IMR-90 (cell line): ENCODE data around the gene TCF7L1. TPM values are rescaled to one million over a fixed set of nuclear protein-coding genes. Genes with fewer than 3 reads are reported as not detected.

Experiments
- ATAC-seq: fragments of 200-7000 bp; cut with Tn5 transposase; 2 replicates; pipeline ENCODE4 v1.9.1; 2020; ENCODE audit warnings: low read depth, mild to moderate bottlenecking, moderate library complexity
- BruUV-seq: library from RNA; stranded (reverse); fragments of 400-500 nt; replicated peaks from 2 replicates; lab custom pipeline; 2021; lab: Mats Ljungman, UMichigan
- CTCF ChIA-PET: fragments of 300-600 bp; formaldehyde crosslinking; extraction: SDS; loops from one replicate; lab custom pipeline; 2021; ENCODE audit warnings: antibody characterized with exemption; lab: Yijun Ruan, JAX
- POLR2A ChIA-PET: fragments of 300-600 bp; sonication (Branson Sonifier 250); formaldehyde crosslinking; loops from one replicate; lab custom pipeline; 2022; ENCODE audit warnings: antibody characterized with exemption; ENCODE audit not compliant: unreplicated experiment; lab: Charles Lee
- DNase-seq: peaks from one replicate; pipeline ENCODE4 v3.0.0; 2013
- H2AFZ ChIP-seq: replicated peaks from 2 replicates; pipeline ENCODE3; 2013; ENCODE audit warnings: low read length, mild to moderate bottlenecking; ENCODE audit not compliant: poor library complexity
- H2AK5ac ChIP-seq: 2 replicates; pipeline ENCODE4 v1.6.1; 2013; ENCODE audit warnings: low read depth, low read length, inconsistent platforms
- H2AK9ac ChIP-seq: replicated peaks from 2 replicates; pipeline ENCODE3; 2013; ENCODE audit warnings: mild to moderate bottlenecking, low read depth, low read length, moderate library complexity; ENCODE audit not compliant: poor library complexity
- H2BK120ac ChIP-seq: 2 replicates; pipeline ENCODE4 v1.6.1; 2013; ENCODE audit warnings: low read depth, low read length, inconsistent platforms
- H2BK15ac ChIP-seq: 3 replicates; pipeline ENCODE4 v1.6.1; 2013; ENCODE audit warnings: low read depth, low read length, inconsistent platforms
- H2BK20ac ChIP-seq: 2 replicates; pipeline ENCODE4 v1.6.1; 2013; ENCODE audit warnings: low read depth, mild to moderate bottlenecking, inconsistent platforms, low read length, moderate library complexity
- H2BK5ac ChIP-seq: 2 replicates; pipeline ENCODE4 v1.6.1; 2013; ENCODE audit warnings: mild to moderate bottlenecking, low read depth, low read length, inconsistent platforms; ENCODE audit not compliant: poor library complexity, severe bottlenecking
- H3K14ac ChIP-seq: replicated peaks from 2 replicates; pipeline ENCODE4 v1.6.1; 2013; ENCODE audit warnings: low read depth, low read length, inconsistent platforms
- H3K18ac ChIP-seq: 2 replicates; pipeline ENCODE4 v1.6.1; 2013; ENCODE audit warnings: low read depth, low read length, control low read depth
- H3K23ac ChIP-seq: 2 replicates; pipeline ENCODE4 v1.6.1; 2013; ENCODE audit warnings: low read depth, low read length, inconsistent platforms
- H3K27ac ChIP-seq: 2 replicates; pipeline ENCODE4 v1.5.1; 2013; ENCODE audit warnings: mild to moderate bottlenecking, control low read depth, low read length; ENCODE audit not compliant: insufficient read depth
- H3K27me3 ChIP-seq: 2 replicates; pipeline ENCODE4 v1.6.1; 2013; ENCODE audit warnings: low read length; ENCODE audit not compliant: control insufficient read depth, insufficient read depth
- H3K36me3 ChIP-seq: 2 replicates; pipeline ENCODE4 v1.6.1; 2013; ENCODE audit warnings: low read length, mixed read lengths; ENCODE audit not compliant: control insufficient read depth, insufficient read depth
- H3K4ac ChIP-seq: 2 replicates; pipeline ENCODE4 v1.6.1; 2013; ENCODE audit warnings: low read depth, low read length, inconsistent platforms
- H3K4me1 ChIP-seq: 2 replicates; pipeline ENCODE4 v1.6.1; 2013; ENCODE audit warnings: low read length, mixed read lengths; ENCODE audit not compliant: control insufficient read depth, insufficient read depth
- H3K4me2 ChIP-seq: 2 replicates; pipeline ENCODE4 v1.6.1; 2013; ENCODE audit warnings: low read depth, mild to moderate bottlenecking, control low read depth, low read length, moderate library complexity
- H3K4me3 ChIP-seq: 2 replicates; pipeline ENCODE4 v1.5.1; 2013; ENCODE audit warnings: low read depth, mild to moderate bottlenecking, control low read depth, low read length, moderate library complexity; ENCODE audit not compliant: insufficient read depth
- H3K56ac ChIP-seq: 2 replicates; pipeline ENCODE4 v1.6.1; 2013; ENCODE audit warnings: low read length, inconsistent platforms; ENCODE audit not compliant: insufficient read depth; ENCODE audit errors: extremely low read depth
- H3K79me1 ChIP-seq, 2 experiments: 2 replicates each; pipeline ENCODE4 v1.6.1; 2013; ENCODE audit warnings: low read length in 2 of 2, inconsistent platforms in 1 of 2, low read depth in 1 of 2
- H3K9ac ChIP-seq: 2 replicates; pipeline ENCODE4 v1.6.1; 2013; ENCODE audit warnings: low read depth, low read length, control low read depth
- H3K9me1 ChIP-seq: 2 replicates; pipeline ENCODE4 v1.6.1; 2013; ENCODE audit warnings: low read length, inconsistent platforms; ENCODE audit not compliant: insufficient read depth
- H3K9me3 ChIP-seq: 2 replicates; pipeline ENCODE4 v1.6.1; 2013; ENCODE audit warnings: low read length; ENCODE audit not compliant: control insufficient read depth, insufficient read depth
- H4K20me1 ChIP-seq: 2 replicates; pipeline ENCODE4 v1.6.1; 2013; ENCODE audit warnings: low read length, inconsistent platforms; ENCODE audit not compliant: insufficient read depth
- H4K5ac ChIP-seq: 2 replicates; pipeline ENCODE4 v1.6.1; 2013; ENCODE audit warnings: mild to moderate bottlenecking, low read depth, low read length, control low read depth
- H4K8ac ChIP-seq, 2 experiments: 2 replicates each; pipeline ENCODE4 v1.6.1; 2013; ENCODE audit warnings: low read depth in 2 of 2, low read length in 2 of 2, control low read depth in 1 of 2, inconsistent platforms in 1 of 2
- H4K91ac ChIP-seq: 2 replicates; pipeline ENCODE4 v1.6.1; 2013; ENCODE audit warnings: low read depth, low read length, inconsistent platforms; ENCODE audit not compliant: insufficient read depth
- BHLHE40 ChIP-seq: fragments of 150-350 bp; IDR thresholded peaks from 2 replicates; pipeline ENCODE4 v1.6.1; 2016; ENCODE audit warnings: mild to moderate bottlenecking, low read depth, low read length
- CTCF ChIP-seq: conservative IDR thresholded peaks from 2 replicates; pipeline ENCODE4 v1.5.1; 2012; ENCODE audit warnings: mild to moderate bottlenecking, low read depth, low read length, improper control_type of control experiment
- ELK1 ChIP-seq: fragments of 150-350 bp; IDR thresholded peaks from 2 replicates; pipeline ENCODE4 v1.6.1; 2016; ENCODE audit warnings: low read depth, mild to moderate bottlenecking, low read length, moderate library complexity, borderline replicate concordance
- FOS ChIP-seq: fragments of 150-350 bp; IDR thresholded peaks from 2 replicates; pipeline ENCODE4 v1.6.1; 2016; ENCODE audit warnings: low read depth, low read length
- MAFK ChIP-seq: IDR thresholded peaks from 2 replicates; pipeline ENCODE4 v1.6.1; 2012; ENCODE audit warnings: low read depth, low read length, improper control_type of control experiment
- WGBS, 2 experiments: methylation state at CpG; one replicate each; pipeline versions ENCODE4 v1.1.5 to v1.1.7; 2013; ENCODE audit warnings: missing lambda C conversion rate in 2 of 2; ENCODE audit not compliant: insufficient read length in 1 of 2; ENCODE audit errors: extremely low coverage in 2 of 2; 5-methylcytosine and 5-hydroxymethylcytosine counted together
- dilution Hi-C: fragments of 300-500 bp; cut with HindIII; formaldehyde crosslinking; loops from one replicate; pipeline ENCODE4 v1.14.3; 2018; ENCODE audit warnings: low sequenced_read_pairs; ENCODE audit not compliant: unreplicated experiment
- in situ Hi-C: fragments of 300-500 bp; cut with MboI; formaldehyde crosslinking; loops from 3 replicates; pipeline ENCODE4 v1.14.3; 2019; ENCODE audit warnings: low sequenced_read_pairs, inconsistent platforms, mixed read lengths
- intact Hi-C: fragments of 100-400 bp; cut with micrococcal nuclease; formaldehyde crosslinking; loops from 2 replicates; pipeline ENCODE4 v1.10.0; 2022
- polyA plus RNA-seq, 3 experiments: library from polyadenylated mRNA; depleted of rRNA; stranded (reverse); fragments of >200 nt; gene quantifications; 2 replicates each; pipeline ENCODE4 v1.2.3, GENCODE V29; 2012; ENCODE audit warnings: low replicate concordance in 1 of 3
- total RNA-seq: library from RNA; depleted of rRNA; stranded (reverse); fragments of >200 nt; gene quantifications from 2 replicates; pipeline ENCODE4 v1.2.3, GENCODE V29; 2012

The TCF7L1 gene
- total and polyA plus RNA-seq, 2 of the 4 experiments (the other 2 are of a cell fraction), result 0.72 to 11.1 TPM

GRCh38 chr2:85183076-85183475 lies 49.9 kb downstream of the TCF7L1 start:
- ChIA-PET CTCF (interaction anchor here (1.0 kb wide), 1 partner anchor 83 kb away, joined by 3 read pairs; no protein-coding TSS in a partner anchor), POLR2A (no interaction called here)
- no peak overlapping the region for H3K18ac ChIP-seq
- H2BK5ac ChIP-seq, result no peak overlapping the region
- no peak overlapping the region; the same call in 1 of the 2 replicates for H3K14ac ChIP-seq
- ATAC-seq (peak; percentile 12; the same call in 1 of the 2 replicates), DNase-seq (peak; percentile 19)
- H2AK9ac ChIP-seq, result no peak overlapping the region
- no peak overlapping the region for H3K4ac ChIP-seq
- no peak overlapping the region for H3K4me3 ChIP-seq
- peaks cover 16% of the 10 kb centered on the region for H3K4me1 ChIP-seq
- H4K20me1 ChIP-seq, result peaks cover 89% of the 10 kb centered on the region
- no peak overlapping the region for H3K9ac ChIP-seq
- no peak overlapping the region for H4K5ac ChIP-seq
- intact Hi-C loops (no loop called here), dilution Hi-C loops (no loop called here), in situ Hi-C loops (no loop called here)
- WGBS, 2 experiments, result 83% methylated on average over 1 of the region's 3 CpGs; no CpG with 5 or more reads in 1 of the 2 experiments
- peaks cover 48 to 96% of the 10 kb centered on the region in 2 experiments for H3K79me1 ChIP-seq
- no TSS peak for BruUV-seq
- no peak overlapping the region for H3K4me2 ChIP-seq
- no peak for TF ChIP-seq ELK1
- no peak for TF ChIP-seq CTCF
- no peak for TF ChIP-seq BHLHE40
- no peak for TF ChIP-seq MAFK
- TF ChIP-seq FOS, result no peak
- H2AK5ac ChIP-seq, result peak overlapping the region; percentile 6; the same call in 1 of the 2 replicates
- no peaks in the 10 kb centered on the region for H3K27me3 ChIP-seq
- H3K9me3 ChIP-seq, result no peaks in the 10 kb centered on the region
- H3K23ac ChIP-seq, result 0 out of 2 replicates have a peak overlapping the region, but pooled peaks have one; percentile 2
- no peak overlapping the region for H4K91ac ChIP-seq
- no peak overlapping the region for H2BK20ac ChIP-seq
- H2AFZ ChIP-seq, result no peak overlapping the region
- H3K36me3 ChIP-seq, result no peaks in the 10 kb centered on the region
- no peak overlapping the region for H3K27ac ChIP-seq
- H2BK120ac ChIP-seq, result no peak overlapping the region
- H4K8ac ChIP-seq, result no peak overlapping the region
- H2BK15ac ChIP-seq, result no peak overlapping the region
- no peak overlapping the region for H3K56ac ChIP-seq
- H3K9me1 ChIP-seq, result peaks cover 37% of the 10 kb centered on the region
